H1 (cell line): Measurements from ENCODE around the gene C17orf107. TPM values are rescaled to one million over a fixed set of nuclear protein-coding genes. Genes with fewer than 3 reads are reported as not detected.

Experiments
- CTCF ChIA-PET: fragments of 300-600 bp; sonication (Branson Sonifier 250); formaldehyde crosslinking; loops from one replicate; lab custom pipeline; 2021; ENCODE audit not compliant: partially characterized antibody; lab: Charles Lee
- POLR2A ChIA-PET: fragments of 300-600 bp; sonication (Branson Sonifier 250); formaldehyde crosslinking; loops from one replicate; lab custom pipeline; 2021; ENCODE audit warnings: inconsistent platforms; ENCODE audit not compliant: partially characterized antibody; lab: Charles Lee
- DNase-seq, 2 experiments: peaks; one replicate each; pipeline versions ENCODE4 v3.0.0 to v3.0.0-alpha.2; 2010 to 2022; ENCODE audit warnings: low spot score in 2 of 2, low read depth in 1 of 2, mixed read lengths in 1 of 2
- FAIRE-seq: peaks from 2 replicates; lab custom pipeline; 2011; peaks lifted over from hg19 to GRCh38; lab: Jason Lieb, UNC
- H2AFZ ChIP-seq: 2 replicates; pipeline ENCODE4 v1.8.1; 2012; ENCODE audit warnings: low read length, inconsistent platforms
- H2AK5ac ChIP-seq: 2 replicates; pipeline ENCODE4 v1.6.1; 2013; ENCODE audit warnings: low read depth, low read length
- H2BK120ac ChIP-seq: replicated peaks from 2 replicates; pipeline ENCODE3; 2013; ENCODE audit warnings: low read depth, low read length, inconsistent platforms
- H2BK12ac ChIP-seq: 2 replicates; pipeline ENCODE4 v1.6.1; 2013; ENCODE audit warnings: low read depth, low read length
- H2BK15ac ChIP-seq: 2 replicates; pipeline ENCODE4 v1.6.1; 2013; ENCODE audit warnings: low read length
- H2BK20ac ChIP-seq: 2 replicates; pipeline ENCODE4 v1.6.1; 2013; ENCODE audit warnings: low read length
- H2BK5ac ChIP-seq: 2 replicates; pipeline ENCODE4 v1.6.1; 2013; ENCODE audit warnings: low read depth, low read length
- H3K14ac ChIP-seq: 2 replicates; pipeline ENCODE4 v1.6.1; 2013; ENCODE audit warnings: inconsistent platforms; ENCODE audit not compliant: insufficient read length
- H3K18ac ChIP-seq: 2 replicates; pipeline ENCODE4 v1.6.1; 2013; ENCODE audit warnings: low read length; ENCODE audit errors: extremely low read depth
- H3K23ac ChIP-seq: 2 replicates; pipeline ENCODE4 v1.6.1; 2013; ENCODE audit warnings: inconsistent platforms; ENCODE audit not compliant: insufficient read length
- H3K23me2 ChIP-seq: 2 replicates; pipeline ENCODE4 v1.6.1; 2013; ENCODE audit warnings: low read depth, low read length
- H3K27ac ChIP-seq: 2 replicates; pipeline ENCODE4 v1.6.1; 2011; ENCODE audit warnings: low read depth, low read length, inconsistent platforms
- H3K27me3 ChIP-seq, 4 experiments: replicated peaks in 1 of 4; 1 replicate in 1 of 4; 2 replicates in 3 of 4; pipeline versions ENCODE4 v1.6.1 to v1.8.1; 2011 to 2013; ENCODE audit warnings: low read length in 3 of 4, mild to moderate bottlenecking in 3 of 4, inconsistent platforms in 2 of 4, mixed read lengths in 2 of 4, moderate library complexity in 1 of 4; ENCODE audit not compliant: control insufficient read depth in 3 of 4, insufficient read depth in 3 of 4; ENCODE audit errors: extremely low read depth in 1 of 4
- H3K36me3 ChIP-seq, 4 experiments: 2 replicates each; pipeline versions ENCODE4 v1.6.1 to v1.8.1; 2011 to 2013; ENCODE audit warnings: mild to moderate bottlenecking in 4 of 4, low read length in 3 of 4, moderate library complexity in 2 of 4, control low read depth in 1 of 4, inconsistent platforms in 1 of 4; ENCODE audit not compliant: insufficient read depth in 4 of 4, control insufficient read depth in 2 of 4
- H3K4ac ChIP-seq: replicated peaks from 2 replicates; pipeline ENCODE3; 2013; ENCODE audit warnings: low read length, low read depth, mixed read lengths, inconsistent platforms; ENCODE audit not compliant: insufficient read length
- H3K4me1 ChIP-seq, 4 experiments: replicated peaks in 1 of 4; 1 replicate in 1 of 4; 2 replicates in 3 of 4; pipeline versions ENCODE4 v1.6.1 to v1.8.1; 2011 to 2013; ENCODE audit warnings: low read length in 3 of 4, inconsistent platforms in 2 of 4, mixed read lengths in 1 of 4; ENCODE audit not compliant: insufficient read depth in 4 of 4, control insufficient read depth in 3 of 4
- H3K4me2 ChIP-seq, 2 experiments: 2 replicates each; pipeline versions ENCODE4 v1.6.1 to v1.8.1; 2011 to 2013; ENCODE audit warnings: low read depth in 2 of 2, low read length in 2 of 2, control low read depth in 1 of 2, inconsistent platforms in 1 of 2, mild to moderate bottlenecking in 1 of 2; ENCODE audit not compliant: insufficient read depth in 1 of 2
- H3K4me3 ChIP-seq, 4 experiments: fragments of 200-600, 300-600 bp in 1 of 4; sonication (generic), shearing (Covaris generic), sonication (Bioruptor Twin) in 1 of 4; 2 replicates each; pipeline versions ENCODE4 v1.5.1 to v1.8.1; 2011 to 2016; ENCODE audit warnings: low read length in 4 of 4, low read depth in 3 of 4, control low read depth in 2 of 4, inconsistent platforms in 2 of 4, mild to moderate bottlenecking in 2 of 4, mixed read lengths in 1 of 4, moderate library complexity in 1 of 4; ENCODE audit not compliant: insufficient read depth in 2 of 4; ENCODE audit errors: extremely low read depth in 1 of 4
- H3K56ac ChIP-seq: replicated peaks from 2 replicates; pipeline ENCODE3; 2013; ENCODE audit warnings: low read depth, mild to moderate bottlenecking, mixed read lengths, low read length, inconsistent platforms; ENCODE audit not compliant: insufficient read length
- H3K79me1 ChIP-seq: 2 replicates; pipeline ENCODE4 v1.6.1; 2013; ENCODE audit warnings: low read depth, low read length, control low read depth
- H3K79me2 ChIP-seq, 2 experiments: 2 replicates each; pipeline versions ENCODE4 v1.6.1 to v1.8.1; 2012 to 2013; ENCODE audit warnings: low read length in 2 of 2, mild to moderate bottlenecking in 2 of 2, inconsistent platforms in 1 of 2; ENCODE audit not compliant: insufficient read depth in 2 of 2, control insufficient read depth in 1 of 2
- H3K9ac ChIP-seq, 4 experiments: replicated peaks in 1 of 4; 1 replicate in 1 of 4; 2 replicates in 3 of 4; pipeline versions ENCODE4 v1.6.1 to v1.8.1; 2011 to 2013; ENCODE audit warnings: low read depth in 3 of 4, low read length in 3 of 4, control low read depth in 2 of 4, mild to moderate bottlenecking in 2 of 4, moderate library complexity in 2 of 4, inconsistent platforms in 1 of 4; ENCODE audit errors: extremely low read depth in 1 of 4
- H3K9me3 ChIP-seq, 2 experiments: 2 replicates each; pipeline versions ENCODE4 v1.6.1 to v1.8.1; 2012 to 2013; ENCODE audit warnings: mild to moderate bottlenecking in 2 of 2, moderate library complexity in 2 of 2, control low read depth in 1 of 2, inconsistent platforms in 1 of 2, low read depth in 1 of 2, low read length in 1 of 2, mixed read lengths in 1 of 2; ENCODE audit not compliant: insufficient read depth in 2 of 2
- H4K20me1 ChIP-seq, 2 experiments: replicated peaks in 1 of 2; 2 replicates each; pipeline versions ENCODE3 to v1.8.1; 2011 to 2013; ENCODE audit warnings: inconsistent platforms in 2 of 2, low read length in 2 of 2, mild to moderate bottlenecking in 1 of 2; ENCODE audit not compliant: insufficient read depth in 2 of 2, control insufficient read depth in 1 of 2
- H4K5ac ChIP-seq: 2 replicates; pipeline ENCODE4 v1.6.1; 2013; ENCODE audit warnings: low read length, low read depth, mixed read lengths, inconsistent platforms; ENCODE audit not compliant: insufficient read length
- H4K8ac ChIP-seq: 2 replicates; pipeline ENCODE4 v1.8.0; 2013; ENCODE audit warnings: mild to moderate bottlenecking, moderate library complexity, low read length, inconsistent platforms; ENCODE audit not compliant: insufficient read depth; ENCODE audit errors: extremely low read depth
- H4K91ac ChIP-seq: replicated peaks from 2 replicates; pipeline ENCODE3; 2013; ENCODE audit warnings: low read length, mixed read lengths, inconsistent platforms; ENCODE audit not compliant: insufficient read length
- CBX5 ChIP-seq: fragments of 300-800, 300-1000 bp; sonication (generic); IDR thresholded peaks from 2 replicates; pipeline ENCODE4 v1.7.1; 2016; ENCODE audit warnings: antibody characterized with exemption, low read length, low read depth
- HDAC6 ChIP-seq: IDR thresholded peaks from one replicate; pipeline ENCODE4 v1.7.1; 2012; ENCODE audit warnings: low read depth, mild to moderate bottlenecking, inconsistent platforms, low read length, moderate library complexity
- JUND ChIP-seq: IDR thresholded peaks from 2 replicates; pipeline ENCODE4 v1.6.1; 2011; ENCODE audit warnings: mild to moderate bottlenecking, improper control_type of control experiment, low read length
- NANOG ChIP-seq: IDR thresholded peaks from 2 replicates; pipeline ENCODE4 v1.6.1; 2011; ENCODE audit warnings: low read length, low read depth, mild to moderate bottlenecking, inconsistent platforms; ENCODE audit not compliant: insufficient read depth, poor library complexity, severe bottlenecking
- NRF1 ChIP-seq: IDR thresholded peaks from 2 replicates; pipeline ENCODE4 v1.6.1; 2011; ENCODE audit warnings: mild to moderate bottlenecking, low read depth, low read length, improper control_type of control experiment
- RFX5 ChIP-seq: IDR thresholded peaks from 2 replicates; pipeline ENCODE4 v1.6.1; 2011; ENCODE audit warnings: low read depth, low read length, improper control_type of control experiment, borderline replicate concordance
- TAF1 ChIP-seq: IDR thresholded peaks from 2 replicates; pipeline ENCODE4 v1.6.1; 2011; ENCODE audit warnings: mild to moderate bottlenecking, low read depth, low read length
- TAF7 ChIP-seq: optimal IDR thresholded peaks from 2 replicates; pipeline ENCODE3; 2011; ENCODE audit warnings: low read depth, mild to moderate bottlenecking, inconsistent platforms, low read length, moderate library complexity, borderline replicate concordance
- TEAD4 ChIP-seq: IDR thresholded peaks from 2 replicates; pipeline ENCODE4 v1.6.1; 2012; ENCODE audit warnings: low read depth, low read length, inconsistent platforms, mixed read lengths
- WGBS, 2 experiments: shearing (Covaris generic) in 1 of 2; methylation state at CpG; one replicate each; pipeline versions ENCODE4 v1.1.6 to v1.1.7; 2013 to 2015; ENCODE audit warnings: low lambda C conversion rate in 2 of 2, mixed read lengths in 2 of 2, inconsistent platforms in 1 of 2, low coverage in 1 of 2, missing lambda C conversion rate in 1 of 2; ENCODE audit not compliant: insufficient replicate concordance in 2 of 2, insufficient coverage in 1 of 2, insufficient read length in 1 of 2; ENCODE audit errors: extremely low coverage in 1 of 2, missing lambda C conversion rate in 1 of 2; 5-methylcytosine and 5-hydroxymethylcytosine counted together
- polyA plus RNA-seq, 7 experiments: library from polyadenylated mRNA; depleted of rRNA in 3 of 7; stranded (reverse) in 5 of 7; unstranded in 2 of 7; fragments of >200 nt in 5 of 7; fragments of 200-250 nt in 2 of 7; gene quantifications; 1 replicate in 5 of 7; 2 replicates in 1 of 7; 4 replicates in 1 of 7; pipeline versions ENCODE4 v1.2.1 to v1.2.3, GENCODE V29; 2011 to 2013; ENCODE audit warnings: missing spikeins in 2 of 7, mixed read lengths in 2 of 7
- total RNA-seq: library from RNA; stranded (reverse); fragmentation: NEBNext Ultra II Directional; extraction: Animal tissue kit (Norgen Biotek cat#: 25700); gene quantifications from 2 replicates; pipeline ENCODE4 v1.2.1, GENCODE V29; 2021
- TF ChIP-seq, protein P1 (sequence below): IDR thresholded peaks from 2 replicates; pipeline ENCODE4 v1.6.1; 2012; ENCODE audit warnings: inconsistent platforms

The C17orf107 gene
- total and polyA plus RNA-seq, 2 of the 8 experiments (the other 6 are each of a cell fraction or from before 2014, with no cell fraction given), result 0.39 to 0.45 TPM

DNA sequence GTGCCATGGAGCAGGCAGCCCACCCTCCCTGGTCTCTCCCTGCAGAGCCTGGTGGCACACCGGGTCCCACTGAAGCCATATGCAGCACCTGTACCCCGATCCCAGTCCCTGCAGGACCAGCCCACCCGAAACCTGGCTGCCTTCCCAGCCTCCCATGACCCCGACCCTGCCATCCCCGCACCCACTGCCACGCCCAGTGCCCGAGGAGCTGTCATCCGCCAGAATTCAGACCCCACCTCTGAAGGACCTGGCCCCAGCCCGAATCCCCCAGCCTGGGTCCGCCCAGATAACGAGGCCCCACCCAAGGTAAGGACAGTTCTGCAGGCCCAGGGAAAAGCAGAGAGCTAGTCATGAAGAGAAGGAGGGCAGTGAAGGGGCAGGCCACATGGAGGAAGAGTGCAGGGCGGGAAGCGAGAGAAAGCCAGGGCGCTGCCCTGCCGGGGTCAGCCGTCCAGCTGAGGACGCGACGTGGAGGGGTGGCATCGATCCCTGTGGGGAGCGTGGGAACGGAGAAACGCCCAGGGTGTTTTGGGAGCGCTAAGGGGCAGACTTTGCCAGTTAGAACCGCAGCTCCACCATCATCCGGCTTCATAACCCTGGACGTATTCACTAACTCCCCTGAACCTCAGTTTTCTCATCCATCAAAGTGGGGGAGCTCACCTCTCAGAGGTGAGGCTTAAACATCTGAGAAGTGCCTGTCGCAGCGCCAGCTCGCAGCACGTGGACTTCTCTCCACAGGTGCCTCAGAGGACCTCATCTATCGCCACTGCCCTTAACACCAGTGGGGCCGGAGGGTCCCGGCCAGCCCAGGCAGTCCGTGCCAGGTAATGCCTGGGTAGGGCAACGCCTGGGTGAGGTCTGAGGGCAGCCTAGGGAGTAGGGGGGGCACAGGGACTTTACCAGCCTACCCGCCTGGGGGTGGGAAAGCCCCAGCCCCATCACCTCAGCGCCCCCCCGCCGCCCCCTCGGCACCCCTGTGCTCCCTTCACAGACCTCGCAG, 7.6 kb upstream of the C17orf107 start:
- FAIRE-seq, result no peak

More for the DNA sequence above, 7.6 kb upstream of the C17orf107 start:
- Histone ChIP-seq H4K5ac (no peak overlapping the region), H3K9ac (no peak overlapping the region), H4K8ac (no peak overlapping the region; the same call in 1 of the 2 replicates), H2BK15ac (no peak overlapping the region), H3K56ac (no peak overlapping the region), H3K4me3 (no peak overlapping the region), H3K23me2 (no peaks in the 10 kb centered on the region), H2BK12ac (no peak overlapping the region), H4K91ac (no peak overlapping the region), H3K36me3 (peaks cover 11 to 49% (median 33%) of the 10 kb centered on the region in 4 experiments), H3K4me2 (no peak overlapping the region), H3K4ac (no peak overlapping the region), H3K23ac (no peak overlapping the region), H3K18ac (no peak overlapping the region), H2AFZ (no peak overlapping the region), H4K20me1 (peaks cover 0 to 10% of the 10 kb centered on the region in 2 experiments), H3K79me2 (no peaks in the 10 kb centered on the region), H3K27ac (no peak overlapping the region), H3K27me3 (no peaks in the 10 kb centered on the region), H2BK5ac (no peak overlapping the region), H3K79me1 (no peaks in the 10 kb centered on the region; the same call in 1 of the 2 replicates), H2AK5ac (no peak overlapping the region), H3K14ac (no peak overlapping the region), H2BK120ac (no peak overlapping the region), H3K9me3 (no peaks in the 10 kb centered on the region), H3K4me1 (no peaks in the 10 kb centered on the region; a peak in 1 of 7 replicates), H2BK20ac (no peak overlapping the region)
- 92% methylated on average over 35 of the region's 42 CpGs; no CpG with 5 or more reads in 1 of the 2 experiments for WGBS, 2 experiments
- no peak for DNase-seq
- ChIA-PET POLR2A (interaction anchor here (0.8 to 1.8 kb wide), 5 partner anchors 8 to 189 kb away, joined by 3 to 5 read pairs (median 3); partner anchors contain the start of genes C17orf107, GLTPD2 and PLD2), CTCF (interaction anchor here (0.5 to 4.5 kb wide), 10 partner anchors 10 to 316 kb away, joined by 3 to 23 read pairs (median 4); partner anchors contain the start of gene CHRNE)
- TF ChIP-seq HDAC6, result no peak
- TF ChIP-seq TAF7, result no peak
- TF ChIP-seq TEAD4, result no peak
- TF ChIP-seq CBX5, result no peak
- no peak for TF ChIP-seq NRF1
- TF ChIP-seq NANOG, result no peak
- TF ChIP-seq, protein P1, sequence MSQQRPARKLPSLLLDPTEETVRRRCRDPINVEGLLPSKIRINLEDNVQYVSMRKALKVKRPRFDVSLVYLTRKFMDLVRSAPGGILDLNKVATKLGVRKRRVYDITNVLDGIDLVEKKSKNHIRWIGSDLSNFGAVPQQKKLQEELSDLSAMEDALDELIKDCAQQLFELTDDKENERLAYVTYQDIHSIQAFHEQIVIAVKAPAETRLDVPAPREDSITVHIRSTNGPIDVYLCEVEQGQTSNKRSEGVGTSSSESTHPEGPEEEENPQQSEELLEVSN, result no peak
- TF ChIP-seq RFX5, result no peak
- TF ChIP-seq JUND, result no peak
- TF ChIP-seq TAF1, result no peak
